Activated T-helper 2 cell treated with anti-CD3 and anti-CD28 coated beads, Interferon-gamma antibody, Interleukin-2, Interleukin-4, amounts not matched to agents 10 μg/mL and 5 μg/mL and 100 μg/mL, durations not matched to agents 14 hours and 24 hours and 36 hours (primary cell): Measurements from ENCODE around the gene RNF168. TPM values are rescaled to one million over a fixed set of nuclear protein-coding genes. Genes with fewer than 3 reads are reported as not detected.
A peak's percentile ranks its signal among the peaks of the same experiment; 100 is the strongest.
"Not testable (repeated sequence)": the region's sequence is repeated elsewhere in the genome, so short reads cannot be mapped to it uniquely, and the experiment has no call there.

Source experiments
- DNase-seq: peaks from one replicate; pipeline ENCODE4 v3.0.0; 2021; ENCODE audit warnings: low spot score
- H3K27ac Mint-ChIP-seq: one replicate; pipeline ENCODE4 v1.8.0; 2021; ENCODE audit warnings: mixed read lengths
- H3K27me3 Mint-ChIP-seq: one replicate; pipeline ENCODE4 v1.8.0; 2021; ENCODE audit warnings: low read depth, mixed read lengths
- H3K36me3 Mint-ChIP-seq: one replicate; pipeline ENCODE4 v1.8.0; 2021; ENCODE audit warnings: low read depth, mixed read lengths
- H3K4me1 Mint-ChIP-seq: one replicate; pipeline ENCODE4 v1.8.0; 2021; ENCODE audit warnings: low read depth, mixed read lengths
- H3K4me3 Mint-ChIP-seq: one replicate; pipeline ENCODE4 v1.8.0; 2021; ENCODE audit warnings: low read depth, mild to moderate bottlenecking, moderate library complexity, mixed read lengths
- H3K9me3 Mint-ChIP-seq: one replicate; pipeline ENCODE4 v1.8.0; 2021; ENCODE audit warnings: mixed read lengths
- intact Hi-C: fragments of 100-400 bp; cut with micrococcal nuclease; formaldehyde crosslinking; loops from one replicate; pipeline ENCODE4 v1.15.1; 2023
- total RNA-seq: library from RNA; stranded (reverse); gene quantifications from 2 replicates; pipeline ENCODE4 v1.2.3, GENCODE V29; 2022

Gene RNF168
- total RNA-seq, 1 donor from 2014 or later = 36.3 TPM

DNA sequence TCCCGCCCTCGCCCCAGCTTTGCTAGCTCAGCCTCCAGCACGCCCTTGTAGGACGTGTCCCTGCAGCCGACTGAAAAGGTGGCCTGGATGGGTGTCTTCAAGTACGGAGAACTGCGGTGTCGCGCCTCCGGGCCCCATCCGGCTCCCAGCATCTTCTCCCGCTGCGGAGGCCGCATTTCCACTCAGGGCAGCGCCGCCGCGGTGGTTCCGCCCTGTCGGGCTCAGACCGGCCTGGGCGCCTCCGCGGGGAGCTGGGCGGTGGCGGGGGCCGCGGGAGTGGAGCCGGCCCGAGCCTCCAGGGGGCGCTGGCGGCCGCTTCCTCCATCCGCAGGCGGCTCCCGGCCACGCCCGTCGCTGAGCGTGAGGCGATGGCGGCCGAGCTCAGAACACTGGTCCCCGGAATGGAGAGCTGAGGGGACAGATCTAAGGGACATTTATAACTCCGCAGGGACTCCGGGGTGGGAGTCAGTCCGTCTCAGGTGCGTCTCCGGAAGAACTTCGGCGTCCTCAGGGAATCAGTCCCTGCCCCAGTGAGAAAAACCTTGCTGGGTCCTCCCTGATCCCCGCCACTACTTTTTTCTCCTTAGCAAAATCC is 25.2 kb upstream of the RNF168 start:
- Mint-ChIP-seq H3K4me3 (peak overlapping the region; percentile 72), H3K9me3 (peaks cover 12% of the 10 kb centered on the region), H3K27me3 (no peaks in the 10 kb centered on the region), H3K27ac (peak overlapping the region; percentile 88), H3K4me1 (peaks cover 12% of the 10 kb centered on the region), H3K36me3 (peaks cover 7% of the 10 kb centered on the region)
- intact Hi-C loops = loop anchor here (2.0 kb wide), 3 partner anchors 40 to 156 kb away; partner anchors contain the start of genes FBXO45 and WDR53
- DNase-seq = peak; percentile 78

GRCh38 chr3:196525141-196525540 is 21.6 kb upstream of the RNF168 start:
- intact Hi-C loops = no loop called here

GRCh38 chr3:196524527-196524926 is 21.0 kb upstream of the RNF168 start:
- intact Hi-C loops = loop anchor here (5.0 kb wide), 1 partner anchor 37 kb away; no protein-coding TSS in a partner anchor
- Mint-ChIP-seq H3K27ac (no peak overlapping the region), H3K4me1 (peaks cover 7% of the 10 kb centered on the region), H3K9me3 (peaks cover 31% of the 10 kb centered on the region), H3K27me3 (no peaks in the 10 kb centered on the region), H3K36me3 (peaks cover 18% of the 10 kb centered on the region), H3K4me3 (no peak overlapping the region)
- no peak for DNase-seq

More at GRCh38 chr3:196525141-196525540, 21.6 kb upstream of the RNF168 start:
- Mint-ChIP-seq H3K4me1 (peaks cover 7% of the 10 kb centered on the region), H3K4me3 (no peak overlapping the region), H3K27me3 (no peaks in the 10 kb centered on the region), H3K9me3 (peaks cover 25% of the 10 kb centered on the region), H3K36me3 (peaks cover 13% of the 10 kb centered on the region), H3K27ac (no peak overlapping the region)
- no peak for DNase-seq

DNA sequence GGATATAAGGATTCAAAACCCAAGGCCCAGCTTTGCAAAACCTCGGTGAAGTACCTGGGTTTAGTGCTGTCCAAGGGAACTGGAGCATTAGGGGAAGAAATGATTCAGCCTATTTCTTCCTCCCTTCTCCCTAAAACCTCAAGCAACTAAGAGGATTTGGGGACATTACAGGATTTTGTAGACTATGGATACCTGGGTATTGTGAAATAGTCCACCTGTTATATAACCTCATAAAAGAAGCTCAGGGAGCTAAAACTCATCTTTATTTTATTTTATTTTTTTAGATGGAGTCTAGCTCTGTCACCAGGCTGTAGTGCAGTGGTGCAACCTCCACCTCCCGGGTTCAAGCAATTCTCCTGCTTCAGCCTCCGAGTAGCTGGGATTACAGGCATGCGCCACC is 20.3 kb upstream of the RNF168 start:
- H3K36me3 Mint-ChIP-seq = peaks cover 25% of the 10 kb centered on the region
- no peaks in the 10 kb centered on the region for H3K27me3 Mint-ChIP-seq
- DNase-seq = no peak
- no peak overlapping the region for H3K27ac Mint-ChIP-seq
- intact Hi-C loops = loop anchor here (5.0 kb wide), 1 partner anchor 37 kb away; no protein-coding TSS in a partner anchor
- H3K9me3 Mint-ChIP-seq = peaks cover 38% of the 10 kb centered on the region
- H3K4me3 Mint-ChIP-seq = no peak overlapping the region
- peaks cover 4% of the 10 kb centered on the region for H3K4me1 Mint-ChIP-seq

DNA sequence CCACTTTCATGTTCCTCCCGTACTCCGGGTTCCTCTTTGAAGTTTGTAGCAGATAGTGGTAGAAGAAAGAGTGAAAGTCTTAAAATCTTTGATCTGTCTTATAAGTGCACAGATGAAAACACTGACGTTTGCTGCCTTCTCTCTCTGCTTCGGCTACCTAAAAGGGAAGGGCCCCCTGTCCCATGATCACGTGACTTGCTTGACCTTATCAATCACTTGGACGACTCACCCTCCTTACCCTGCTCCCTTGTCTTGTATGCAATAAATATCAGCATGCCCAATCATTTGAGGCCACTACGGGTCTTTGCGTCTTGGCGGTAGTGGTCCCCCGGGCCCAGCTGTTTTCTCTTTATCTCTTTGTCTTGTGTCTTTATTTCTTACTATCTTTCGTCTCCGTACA is 17.7 kb upstream of the RNF168 start:
- intact Hi-C loops = loop anchor here (5.0 kb wide), 1 partner anchor 34 kb away; no protein-coding TSS in a partner anchor
- H3K27ac Mint-ChIP-seq, H3K4me3 Mint-ChIP-seq, DNase-seq, H3K27me3 Mint-ChIP-seq, H3K4me1 Mint-ChIP-seq: not testable (repeated sequence)
- H3K36me3 Mint-ChIP-seq = peaks cover 25% of the 10 kb centered on the region
- H3K9me3 Mint-ChIP-seq = peaks cover 47% of the 10 kb centered on the region

- H3K4me1 Mint-ChIP-seq = no peaks in the 10 kb centered on the region
Measured at GRCh38 chr3:196519718-196520082, 16.1 kb upstream of the RNF168 start.

DNA sequence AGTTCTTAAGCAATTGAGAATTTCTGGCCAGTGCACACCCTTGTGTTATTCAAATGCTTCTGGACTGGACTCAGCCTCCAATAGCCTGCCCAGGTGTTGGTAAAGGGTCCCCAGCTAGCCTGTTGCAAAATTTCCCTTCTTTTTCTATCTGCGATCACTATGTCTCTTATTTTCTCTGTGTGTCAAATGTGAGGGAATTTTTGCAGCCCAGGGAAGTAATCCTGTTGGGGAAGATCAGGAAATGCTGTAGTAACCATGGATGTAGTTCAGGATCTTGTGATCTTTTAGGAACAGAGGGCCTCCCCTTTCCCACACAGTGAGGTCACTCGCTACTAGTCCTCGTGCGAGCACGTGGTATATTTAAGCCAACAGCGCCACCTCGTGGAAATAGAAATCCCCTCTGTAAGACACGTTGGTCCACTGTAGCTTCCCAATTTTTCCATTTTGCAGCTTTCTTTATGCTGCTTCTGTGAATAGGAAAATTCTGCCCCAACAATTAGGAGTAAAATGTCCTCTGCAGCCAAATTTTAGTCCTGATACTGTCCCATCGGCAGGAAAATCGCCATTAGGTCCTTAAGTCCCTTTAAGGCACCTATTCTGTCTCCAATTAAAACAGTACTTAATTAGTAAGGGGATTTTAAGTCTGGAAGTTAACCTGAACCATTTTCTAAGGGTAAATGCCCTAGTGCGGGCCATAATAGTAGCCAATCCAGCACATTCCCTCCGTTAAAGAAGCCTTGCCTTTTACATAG is 15.6 kb upstream of the RNF168 start:
- intact Hi-C loops = loop anchor here (2.0 kb wide), 1 partner anchor 266 kb away; no protein-coding TSS in a partner anchor
- Mint-ChIP-seq H3K9me3 (peaks cover 61% of the 10 kb centered on the region), H3K4me3 (no peak overlapping the region), H3K4me1 (no peaks in the 10 kb centered on the region), H3K27ac (no peak overlapping the region), H3K27me3 (no peaks in the 10 kb centered on the region), H3K36me3 (peaks cover 27% of the 10 kb centered on the region)
- peak; percentile 40 for DNase-seq

More at GRCh38 chr3:196519718-196520082, 16.1 kb upstream of the RNF168 start:
- Mint-ChIP-seq H3K4me3 (no peak overlapping the region), H3K9me3 (peaks cover 58% of the 10 kb centered on the region), H3K36me3 (peaks cover 25% of the 10 kb centered on the region), H3K27ac (no peak overlapping the region), H3K27me3 (no peaks in the 10 kb centered on the region)
- no peak for DNase-seq
- intact Hi-C loops = loop anchor here (2.0 to 5.0 kb wide), 2 partner anchors 32 to 267 kb away; no protein-coding TSS in a partner anchor

DNA sequence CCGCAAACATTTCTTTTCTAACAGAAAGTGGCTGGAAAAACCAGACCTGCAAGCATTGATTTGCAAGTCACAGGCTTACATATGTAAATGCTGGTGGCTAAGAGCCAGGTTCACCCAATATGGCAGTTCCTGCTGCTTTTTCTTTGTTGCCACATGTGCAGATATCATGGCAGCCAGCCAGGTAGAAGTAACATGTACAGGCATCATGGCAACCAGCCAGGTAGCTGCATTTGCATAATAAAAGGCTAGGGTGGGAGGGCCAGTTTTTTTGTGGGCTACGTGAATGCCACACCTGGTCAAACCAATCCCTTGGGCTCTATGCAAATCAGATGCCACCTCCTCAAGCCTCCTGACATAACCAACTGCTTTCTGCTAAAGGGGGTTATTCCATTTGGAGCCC is 14.4 kb upstream of the RNF168 start:
- peaks cover 65% of the 10 kb centered on the region for H3K9me3 Mint-ChIP-seq
- no peaks in the 10 kb centered on the region for H3K27me3 Mint-ChIP-seq
- H3K36me3 Mint-ChIP-seq = peaks cover 32% of the 10 kb centered on the region
- H3K4me3 Mint-ChIP-seq = no peak overlapping the region
- intact Hi-C loops = loop anchor here (2.0 kb wide), 1 partner anchor 265 kb away; no protein-coding TSS in a partner anchor
- no peak overlapping the region for H3K27ac Mint-ChIP-seq
- no peak for DNase-seq
- H3K4me1 Mint-ChIP-seq = peaks cover 4% of the 10 kb centered on the region

GRCh38 chr3:196517162-196517800 is 13.7 kb upstream of the RNF168 start:
- intact Hi-C loops = no loop called here
- Mint-ChIP-seq H3K4me3 (no peak overlapping the region), H3K27me3 (no peaks in the 10 kb centered on the region), H3K27ac (no peak overlapping the region), H3K9me3 (peaks cover 60% of the 10 kb centered on the region), H3K4me1 (peaks cover 7% of the 10 kb centered on the region), H3K36me3 (peaks cover 32% of the 10 kb centered on the region)
- no peak for DNase-seq

GRCh38 chr3:196514913-196515621 is 11.5 kb upstream of the RNF168 start, which contains the start of gene SMCO1:
Gene SMCO1 (minus strand): TSS chr3:196515346. CDS start chr3:196515209, 137 bp downstream.
- intact Hi-C loops = no loop called here
- Mint-ChIP-seq H3K27me3 (no peaks in the 10 kb centered on the region), H3K9me3 (peaks cover 45% of the 10 kb centered on the region), H3K4me3 (no peak within 1 kb of the TSS), H3K27ac (no peak within 1 kb of the TSS), H3K4me1 (peaks cover 14% of the 10 kb centered on the region), H3K36me3 (peaks cover 18% of the 10 kb centered on the region)
- DNase-seq = no peak

- no peak overlapping the region for H3K27ac Mint-ChIP-seq
- peaks cover 14% of the 10 kb centered on the region for H3K4me1 Mint-ChIP-seq
- intact Hi-C loops = no loop called here
- no peak overlapping the region for H3K4me3 Mint-ChIP-seq
- H3K36me3 Mint-ChIP-seq = peaks cover 12% of the 10 kb centered on the region
- peaks cover 37% of the 10 kb centered on the region for H3K9me3 Mint-ChIP-seq
- H3K27me3 Mint-ChIP-seq = no peaks in the 10 kb centered on the region
- no peak for DNase-seq
Measured at GRCh38 chr3:196514350-196514716, 10.8 kb upstream of the RNF168 start.

GRCh38 chr3:196513697-196514349 is 10.3 kb upstream of the RNF168 start:
- peaks cover 7% of the 10 kb centered on the region for H3K36me3 Mint-ChIP-seq
- H3K9me3 Mint-ChIP-seq = peaks cover 32% of the 10 kb centered on the region
- no peak overlapping the region for H3K4me3 Mint-ChIP-seq
- DNase-seq = no peak
- intact Hi-C loops = no loop called here
- H3K27ac Mint-ChIP-seq = no peak overlapping the region
- H3K27me3 Mint-ChIP-seq = no peaks in the 10 kb centered on the region
- peaks cover 14% of the 10 kb centered on the region for H3K4me1 Mint-ChIP-seq
